ENCODE results near the gene OR6N2. TPM values are rescaled to one million over a fixed set of nuclear protein-coding genes. Genes with fewer than 3 reads are reported as not detected.

Gene OR6N2
- total RNA-seq, 2 donors from 2014 or later: not detected

GRCh38 chr1:158801396-158801795 is 20.4 kb upstream of the OR6N2 start:
- WGBS: 92% methylated on average over 1 of the region's 1 CpG
- H3K27me3 ChIP-seq (replicated peaks; ENCODE audit: insufficient read depth): no peaks in the 10 kb centered on the region
- H3K27ac ChIP-seq: no peak overlapping the region
- H3K36me3 ChIP-seq: no peaks in the 10 kb centered on the region
- TF ChIP-seq CTCF (IDR thresholded peaks at IDR 0.05): no peak
- TF ChIP-seq POLR2AphosphoS5 (IDR thresholded peaks at IDR 0.05): no peak
- no peak for TF ChIP-seq POLR2A (IDR thresholded peaks at IDR 0.05)
- no peak for DNase-seq (ENCODE audit: low spot score)
- no peak overlapping the region for H3K4me3 ChIP-seq
- H3K9me3 ChIP-seq: no peaks in the 10 kb centered on the region
- intact Hi-C loops (cut with DNase I): no loop called here
- H3K4me1 ChIP-seq (replicated peaks): no peaks in the 10 kb centered on the region

GRCh38 chr1:158800526-158800925 is 19.5 kb upstream of the OR6N2 start:
- Histone ChIP-seq H3K4me1 (replicated peaks) (no peaks in the 10 kb centered on the region), H3K27ac (no peak overlapping the region), H3K4me3 (no peak overlapping the region), H3K36me3 (no peaks in the 10 kb centered on the region), H3K27me3 (replicated peaks; ENCODE audit: insufficient read depth) (no peaks in the 10 kb centered on the region), H3K9me3 (no peaks in the 10 kb centered on the region)
- 90% methylated on average over 2 of the region's 2 CpGs for WGBS
- intact Hi-C loops (cut with DNase I): no loop called here
- TF ChIP-seq POLR2A (IDR thresholded peaks at IDR 0.05) (no peak), CTCF (IDR thresholded peaks at IDR 0.05) (no peak), POLR2AphosphoS5 (IDR thresholded peaks at IDR 0.05) (no peak)
- no peak for DNase-seq (ENCODE audit: low spot score)

- no peaks in the 10 kb centered on the region for H3K27me3 ChIP-seq (replicated peaks; ENCODE audit: insufficient read depth)
- no peak for DNase-seq (ENCODE audit: low spot score)
- no peak for TF ChIP-seq POLR2AphosphoS5 (IDR thresholded peaks at IDR 0.05)
- TF ChIP-seq POLR2A (IDR thresholded peaks at IDR 0.05): no peak
- TF ChIP-seq CTCF (IDR thresholded peaks at IDR 0.05): no peak
- H3K36me3 ChIP-seq: no peaks in the 10 kb centered on the region
- WGBS: 80% methylated on average over 4 of the region's 4 CpGs
- intact Hi-C loops (cut with DNase I): no loop called here
- H3K9me3 ChIP-seq: no peaks in the 10 kb centered on the region
- H3K4me1 ChIP-seq (replicated peaks): no peaks in the 10 kb centered on the region
- no peak overlapping the region for H3K4me3 ChIP-seq
- no peak overlapping the region for H3K27ac ChIP-seq
Measured at GRCh38 chr1:158799689-158800088, 18.7 kb upstream of the OR6N2 start.

- intact Hi-C loops (cut with DNase I): no loop called here
- no peak overlapping the region for H3K27ac ChIP-seq
- no peaks in the 10 kb centered on the region for H3K27me3 ChIP-seq (replicated peaks; ENCODE audit: insufficient read depth)
- H3K9me3 ChIP-seq: no peaks in the 10 kb centered on the region
- DNase-seq (ENCODE audit: low spot score): no peak
- no peaks in the 10 kb centered on the region for H3K36me3 ChIP-seq
- no peaks in the 10 kb centered on the region for H3K4me1 ChIP-seq (replicated peaks)
- 56% methylated on average over 3 of the region's 3 CpGs for WGBS
- no peak for TF ChIP-seq CTCF (IDR thresholded peaks at IDR 0.05)
- TF ChIP-seq POLR2A (IDR thresholded peaks at IDR 0.05): no peak
- no peak for TF ChIP-seq POLR2AphosphoS5 (IDR thresholded peaks at IDR 0.05)
- no peak overlapping the region for H3K4me3 ChIP-seq
Measured at GRCh38 chr1:158798531-158798930, 17.5 kb upstream of the OR6N2 start.

- no peak overlapping the region for H3K4me3 ChIP-seq
- no peak for TF ChIP-seq POLR2AphosphoS5 (IDR thresholded peaks at IDR 0.05)
- no peak for TF ChIP-seq POLR2A (IDR thresholded peaks at IDR 0.05)
- TF ChIP-seq CTCF (IDR thresholded peaks at IDR 0.05): no peak
- 66% methylated on average over 6 of the region's 6 CpGs for WGBS
- no peaks in the 10 kb centered on the region for H3K9me3 ChIP-seq
- H3K36me3 ChIP-seq: no peaks in the 10 kb centered on the region
- no peak for DNase-seq (ENCODE audit: low spot score)
- H3K27me3 ChIP-seq (replicated peaks; ENCODE audit: insufficient read depth): no peaks in the 10 kb centered on the region
- intact Hi-C loops (cut with DNase I): no loop called here
- no peaks in the 10 kb centered on the region for H3K4me1 ChIP-seq (replicated peaks)
- H3K27ac ChIP-seq: no peak overlapping the region
Measured at GRCh38 chr1:158794247-158794646, 13.2 kb upstream of the OR6N2 start.

Data from prostate gland (tissue), 2 donors.